GM12801 (cell line): Measurements from ENCODE around the gene CBLN2.

ENCODE experiments used
- CTCF ChIP-seq: IDR thresholded peaks from one replicate; pipeline ENCODE4 v1.5.1; 2011; ENCODE audit warnings: control low read depth; ENCODE audit not compliant: insufficient read length; ENCODE audit errors: extremely low read depth

Gene CBLN2

GRCh38 chr18:72544092-72544886 is at the start of gene CBLN2:
TSS of gene CBLN2 (minus strand) at chr18:72544342. CDS start at chr18:72542160, 2,182 bp downstream.
- TF ChIP-seq CTCF, result no peak

- no peak for TF ChIP-seq CTCF
Measured at GRCh38 chr18:72588360-72588759, 44.2 kb upstream of the CBLN2 start.

- TF ChIP-seq CTCF, result no peak
Measured at GRCh38 chr18:72584787-72585186, 40.6 kb upstream of the CBLN2 start.

GRCh38 chr18:72581976-72582375 is 37.8 kb upstream of the CBLN2 start:
- TF ChIP-seq CTCF, result no peak

- TF ChIP-seq CTCF, result no peak
Measured at GRCh38 chr18:72572896-72573295, 28.8 kb upstream of the CBLN2 start.

GRCh38 chr18:72566290-72566689 is 22.1 kb upstream of the CBLN2 start:
- TF ChIP-seq CTCF, result no peak

- no peak for TF ChIP-seq CTCF
Measured at GRCh38 chr18:72555968-72556367, 11.8 kb upstream of the CBLN2 start.
